GM18498 (cell line): Measurements from ENCODE around the gene RAI14.
"Not testable (repeated sequence)": the region's sequence is repeated elsewhere in the genome, so short reads cannot be mapped to it uniquely, and the experiment has no call there.

ENCODE experiments used
- ATAC-seq: cut with Tn5 transposase; IDR thresholded peaks from one replicate; pipeline ENCODE4 v1.9.1; 2021; ENCODE audit warnings: mild to moderate bottlenecking, moderate library complexity; ENCODE audit not compliant: unreplicated experiment

RAI14 gene

GRCh38 chr5:34697308-34698108 is 41.4 kb downstream of the RAI14 start:
- no peak for ATAC-seq

GRCh38 chr5:34698109-34698419 is 41.9 kb downstream of the RAI14 start:
- no peak for ATAC-seq

DNA sequence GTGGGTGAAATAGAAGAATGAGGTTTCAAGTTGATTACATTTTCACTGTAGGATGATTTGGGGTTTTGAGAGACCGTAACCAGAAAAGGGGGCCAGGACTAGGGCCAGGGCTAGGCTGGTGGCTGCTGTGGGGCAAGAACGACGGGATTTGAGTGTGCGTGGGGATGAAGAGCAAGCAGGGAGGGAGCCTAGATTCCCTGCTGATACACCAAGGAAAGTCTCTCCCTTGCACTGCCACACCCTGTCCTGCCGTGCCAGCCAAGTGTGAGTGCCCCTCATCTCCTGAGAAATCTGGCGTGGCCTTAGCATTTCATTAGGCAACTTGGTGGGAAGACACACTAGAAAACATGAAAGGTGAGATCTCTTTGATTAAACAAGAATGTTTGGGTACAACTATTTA is 42.6 kb downstream of the RAI14 start:
- no peak for ATAC-seq

- no peak for ATAC-seq
Measured at GRCh38 chr5:34699155-34700077, 43.3 kb downstream of the RAI14 start.

DNA sequence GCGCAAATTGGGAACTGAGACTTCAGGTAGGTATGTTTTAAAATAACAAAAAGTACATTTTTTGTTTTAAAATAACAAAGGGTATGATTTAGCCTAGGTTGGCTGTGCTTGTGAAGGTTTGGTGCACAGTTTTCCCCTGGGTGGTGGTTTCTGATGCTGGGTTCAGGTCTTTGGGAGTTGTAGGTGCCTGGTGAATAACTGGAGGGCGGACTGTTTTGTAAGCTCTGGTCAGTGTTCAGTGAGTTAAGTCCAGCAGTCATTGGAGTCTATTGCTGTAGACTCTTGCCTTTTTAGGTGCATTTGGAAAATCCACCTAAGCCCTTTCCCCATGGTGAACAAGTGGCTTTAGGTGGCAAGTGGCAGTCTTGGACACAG is 43.9 kb downstream of the RAI14 start:
- no peak for ATAC-seq

GRCh38 chr5:34701442-34701841 is 45.3 kb downstream of the RAI14 start:
- ATAC-seq, result not testable (repeated sequence)

GRCh38 chr5:34703767-34704713 is 47.9 kb downstream of the RAI14 start:
- ATAC-seq, result no peak

GRCh38 chr5:34706084-34706483 is 50.0 kb downstream of the RAI14 start:
- no peak for ATAC-seq

DNA sequence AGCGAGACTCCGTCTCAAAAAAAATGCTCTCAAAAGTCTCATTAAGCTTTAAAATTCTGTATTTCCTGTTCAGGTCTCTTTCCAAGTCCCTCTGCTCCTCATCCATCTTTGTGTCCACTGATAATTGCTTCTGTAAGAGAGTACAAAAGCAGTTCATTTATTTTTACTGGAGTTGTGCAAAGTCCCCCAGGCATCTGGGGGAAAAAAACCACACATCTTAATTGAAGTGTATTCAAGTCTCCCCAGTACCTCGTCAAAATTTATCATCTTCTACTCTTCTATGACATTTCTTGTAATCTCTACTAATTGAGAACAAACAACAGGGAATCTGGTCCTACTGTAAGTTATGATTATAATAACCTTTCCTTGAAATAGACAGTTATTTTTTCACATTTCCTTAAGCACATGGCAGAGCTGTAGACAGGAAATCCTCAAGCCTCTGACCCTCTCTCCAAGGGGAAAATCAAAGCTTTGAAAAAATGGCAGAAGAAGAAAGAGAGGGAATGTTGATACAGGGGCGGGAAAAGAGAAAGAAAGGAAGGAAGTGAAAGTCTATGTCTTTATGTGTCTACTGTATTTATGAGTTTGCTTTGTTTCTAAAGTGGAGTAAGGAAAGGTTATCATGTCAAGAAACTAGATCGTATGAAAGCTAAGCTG is 51.5 kb downstream of the RAI14 start:
- ATAC-seq, result no peak

DNA sequence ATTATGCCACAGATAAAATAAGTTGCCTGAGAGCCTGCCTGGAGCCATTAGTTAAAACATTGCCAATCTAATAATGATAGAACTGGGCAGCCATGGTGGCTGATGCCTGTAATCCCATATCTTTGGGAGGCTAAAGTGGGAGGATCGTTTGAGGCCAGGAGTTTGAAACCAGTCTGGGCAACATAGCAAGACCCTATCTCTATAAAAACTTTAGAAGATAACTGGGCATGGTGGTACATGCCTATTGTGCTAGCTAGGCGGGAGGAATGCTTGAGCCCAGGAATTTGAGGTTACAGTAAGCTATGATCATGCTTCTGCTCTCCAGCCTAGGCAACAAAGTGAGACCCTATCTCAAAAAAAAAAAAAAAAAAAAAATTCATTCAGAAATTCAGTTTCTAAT is 52.6 kb downstream of the RAI14 start:
- ATAC-seq, result no peak

DNA sequence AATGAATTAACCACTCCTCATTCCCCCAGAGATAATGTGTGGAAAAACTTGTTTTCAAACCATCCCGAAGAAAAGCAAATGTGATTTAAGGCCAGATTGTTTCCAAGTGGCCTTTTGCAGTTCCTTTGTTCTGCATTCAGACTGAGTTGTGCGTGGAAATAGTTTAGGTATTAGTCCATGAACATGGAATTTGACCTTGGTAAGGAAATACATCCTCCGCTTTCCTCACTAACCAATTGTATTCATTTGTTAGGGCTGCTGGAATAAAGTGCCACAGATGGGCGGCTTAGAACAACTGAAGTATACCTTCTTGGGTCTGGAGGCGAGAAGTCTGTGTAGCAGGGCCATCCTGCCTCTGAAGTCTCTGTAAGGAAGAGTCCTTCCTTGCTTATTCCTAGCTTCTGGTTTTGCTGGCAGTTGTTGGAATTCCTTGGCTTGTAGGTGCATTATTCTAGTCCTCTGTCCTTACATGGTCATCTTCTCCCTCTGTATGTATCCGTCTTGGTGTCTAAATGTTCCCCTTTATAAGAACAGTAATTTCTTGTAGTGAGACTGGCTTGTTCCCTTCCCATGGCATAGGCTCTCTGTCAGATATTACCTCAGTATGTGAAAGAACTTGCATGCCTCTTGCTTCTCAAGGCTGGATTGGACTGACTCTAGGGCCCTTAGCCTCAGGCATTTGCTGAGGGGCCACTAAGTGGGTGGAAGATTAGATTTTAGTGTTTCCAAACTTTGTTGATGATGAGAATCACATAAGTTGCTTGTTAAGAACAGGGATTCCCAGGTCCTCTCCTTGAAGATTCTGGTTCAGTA is 53.9 kb downstream of the RAI14 start:
- no peak for ATAC-seq

GRCh38 chr5:34712565-34712964 is 56.4 kb downstream of the RAI14 start:
- no peak for ATAC-seq

GRCh38 chr5:34715711-34716110 is 59.6 kb downstream of the RAI14 start:
- no peak for ATAC-seq

DNA sequence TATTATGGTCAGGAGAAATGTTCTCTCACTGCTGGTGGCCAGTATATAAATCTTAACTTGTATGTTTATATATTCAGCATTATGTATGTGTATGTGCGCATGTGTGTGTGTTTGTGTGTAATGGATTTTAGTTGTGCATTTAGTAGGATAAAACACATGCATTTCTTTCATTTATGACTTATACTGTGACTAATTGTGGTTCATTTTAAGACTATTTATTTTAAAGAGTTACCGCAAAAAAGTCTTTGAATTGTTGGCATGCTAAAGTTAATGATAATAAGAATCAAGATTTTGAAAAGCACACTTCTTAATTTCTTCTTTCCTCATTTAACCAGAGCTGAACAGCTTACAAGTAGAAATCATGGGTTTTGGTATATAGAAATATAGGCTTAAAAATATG is 60.9 kb downstream of the RAI14 start:
- no peak for ATAC-seq

GRCh38 chr5:34717426-34718327 is 61.5 kb downstream of the RAI14 start:
- no peak for ATAC-seq

- ATAC-seq, result no peak
Measured at GRCh38 chr5:34718516-34718915, 62.4 kb downstream of the RAI14 start.

- ATAC-seq, result no peak
Measured at GRCh38 chr5:34719029-34719428, 62.9 kb downstream of the RAI14 start.

DNA sequence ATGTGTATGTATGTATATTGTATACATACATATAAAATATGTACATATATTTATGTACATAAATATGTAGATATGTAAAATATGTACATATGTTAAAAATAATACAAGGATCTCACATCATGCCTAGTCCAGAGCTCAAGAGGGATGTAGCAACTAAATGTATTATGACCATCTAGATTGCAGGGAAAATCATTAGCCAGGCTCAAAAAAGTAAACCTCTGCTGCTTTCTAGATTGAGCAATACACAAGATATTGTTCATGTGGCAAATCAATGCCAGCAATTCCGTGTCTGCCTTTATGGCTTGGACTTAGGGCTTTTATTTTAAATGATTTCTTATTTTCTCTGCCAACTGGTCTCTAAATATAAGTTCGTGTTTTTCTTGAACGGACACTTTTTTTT is 65.2 kb downstream of the RAI14 start:
- ATAC-seq, result no peak

GRCh38 chr5:34722183-34722582 is 66.1 kb downstream of the RAI14 start:
- ATAC-seq, result no peak
